VCaP (cell line): ENCODE results near the gene LPIN3.

Source experiments
- H3K27ac ChIP-seq: fragments of 450-650 bp; 2 replicates; pipeline ENCODE4 v1.5.1; 2017
- TF ChIP-seq, protein P1 (sequence below): fragments of 450-650 bp; conservative IDR thresholded peaks from 2 replicates; pipeline ENCODE4 v1.5.1; 2017; ENCODE audit warnings: mild to moderate bottlenecking, moderate library complexity

Gene LPIN3

DNA sequence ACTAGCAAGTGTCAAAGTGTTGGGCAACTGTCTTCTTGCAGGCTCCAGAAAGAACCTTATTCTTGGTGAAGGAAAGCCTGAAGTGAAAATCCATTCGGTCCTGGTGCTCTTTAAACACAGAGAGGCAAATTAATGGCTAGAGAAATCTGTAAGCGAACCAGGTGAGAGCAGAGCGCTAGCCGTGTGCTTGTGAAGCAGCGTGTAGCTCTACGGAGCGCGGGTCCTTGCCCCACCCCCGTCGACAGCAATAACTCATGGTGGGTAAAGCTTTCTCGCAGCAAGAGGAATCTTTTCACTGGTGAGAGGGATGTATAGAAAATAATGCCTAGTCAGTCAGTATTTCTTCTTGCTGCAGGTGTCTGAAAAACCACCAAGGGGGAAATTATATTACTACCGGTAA lies 63.0 kb downstream of the LPIN3 start:
- TF ChIP-seq, protein P1, sequence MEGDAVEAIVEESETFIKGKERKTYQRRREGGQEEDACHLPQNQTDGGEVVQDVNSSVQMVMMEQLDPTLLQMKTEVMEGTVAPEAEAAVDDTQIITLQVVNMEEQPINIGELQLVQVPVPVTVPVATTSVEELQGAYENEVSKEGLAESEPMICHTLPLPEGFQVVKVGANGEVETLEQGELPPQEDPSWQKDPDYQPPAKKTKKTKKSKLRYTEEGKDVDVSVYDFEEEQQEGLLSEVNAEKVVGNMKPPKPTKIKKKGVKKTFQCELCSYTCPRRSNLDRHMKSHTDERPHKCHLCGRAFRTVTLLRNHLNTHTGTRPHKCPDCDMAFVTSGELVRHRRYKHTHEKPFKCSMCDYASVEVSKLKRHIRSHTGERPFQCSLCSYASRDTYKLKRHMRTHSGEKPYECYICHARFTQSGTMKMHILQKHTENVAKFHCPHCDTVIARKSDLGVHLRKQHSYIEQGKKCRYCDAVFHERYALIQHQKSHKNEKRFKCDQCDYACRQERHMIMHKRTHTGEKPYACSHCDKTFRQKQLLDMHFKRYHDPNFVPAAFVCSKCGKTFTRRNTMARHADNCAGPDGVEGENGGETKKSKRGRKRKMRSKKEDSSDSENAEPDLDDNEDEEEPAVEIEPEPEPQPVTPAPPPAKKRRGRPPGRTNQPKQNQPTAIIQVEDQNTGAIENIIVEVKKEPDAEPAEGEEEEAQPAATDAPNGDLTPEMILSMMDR: no peak
- no peak overlapping the region for H3K27ac ChIP-seq

DNA sequence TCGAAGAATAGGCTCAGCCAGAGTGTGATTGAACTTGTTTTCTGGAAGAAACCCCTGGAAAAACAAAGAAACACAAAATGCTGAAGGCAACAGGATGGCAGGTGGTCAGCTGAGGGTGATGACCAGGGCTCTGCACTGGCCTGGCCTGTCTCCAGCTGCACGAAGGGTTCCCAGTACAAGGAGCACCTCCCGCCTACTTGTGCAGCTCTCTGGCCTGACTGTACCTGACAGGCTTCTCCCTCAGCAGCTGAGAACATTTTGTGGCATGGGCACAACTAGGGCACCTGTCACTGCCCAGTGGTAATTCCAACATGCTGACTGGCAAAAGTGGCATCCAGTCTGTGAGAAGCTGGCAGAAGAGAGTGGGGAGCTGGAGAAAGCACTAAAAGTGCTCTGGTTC lies 64.8 kb downstream of the LPIN3 start:
- TF ChIP-seq, protein P1: no peak
- H3K27ac ChIP-seq: no peak overlapping the region

DNA sequence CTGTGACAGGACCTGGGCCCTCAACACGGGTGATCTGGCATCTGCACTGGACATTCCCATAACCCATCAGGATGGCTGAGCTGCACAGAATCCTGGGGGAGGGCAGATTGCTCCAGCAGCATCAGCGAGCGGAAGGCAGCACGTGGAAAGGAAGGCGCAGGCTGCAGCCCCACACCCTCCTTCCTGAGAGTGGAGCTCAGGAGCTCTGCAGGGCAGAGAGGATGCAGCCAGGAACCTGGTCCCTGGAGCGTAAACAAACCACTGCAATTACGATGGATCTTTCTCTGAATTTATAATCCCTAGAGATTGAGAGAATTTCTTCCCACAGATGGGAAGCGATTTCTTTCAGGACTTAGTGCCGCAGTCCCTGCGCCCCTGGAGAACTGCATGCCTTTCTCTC lies 65.7 kb downstream of the LPIN3 start:
- H3K27ac ChIP-seq: no peak overlapping the region
- TF ChIP-seq, protein P1: no peak

DNA sequence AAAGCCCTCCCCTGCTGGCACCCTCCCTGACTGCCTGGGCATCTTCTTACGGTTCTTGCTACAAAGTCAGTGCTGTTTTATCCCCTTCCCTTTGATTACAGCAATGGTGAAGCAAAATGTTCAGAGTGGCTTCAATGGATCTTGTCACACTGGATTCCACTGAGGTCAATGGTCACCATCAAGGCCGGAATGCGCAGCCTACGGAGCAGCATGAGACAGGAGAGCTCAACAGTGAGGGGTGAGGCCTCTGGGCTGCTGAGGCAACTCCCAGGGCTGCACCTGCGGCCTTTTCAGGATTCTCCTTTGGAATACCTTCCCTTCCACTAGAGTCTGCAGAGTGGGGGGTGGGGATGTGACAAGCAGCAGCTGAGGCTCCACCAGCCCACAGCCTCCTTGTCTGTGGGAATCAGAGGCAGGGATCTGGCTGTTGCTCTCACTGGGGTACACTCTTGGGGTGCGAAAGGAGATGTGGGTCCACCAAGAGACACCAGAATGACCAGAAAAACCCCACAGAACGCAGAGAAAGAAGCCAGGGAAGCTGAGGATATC lies 66.3 kb downstream of the LPIN3 start:
- H3K27ac ChIP-seq: no peak overlapping the region
- TF ChIP-seq, protein P1: no peak

DNA sequence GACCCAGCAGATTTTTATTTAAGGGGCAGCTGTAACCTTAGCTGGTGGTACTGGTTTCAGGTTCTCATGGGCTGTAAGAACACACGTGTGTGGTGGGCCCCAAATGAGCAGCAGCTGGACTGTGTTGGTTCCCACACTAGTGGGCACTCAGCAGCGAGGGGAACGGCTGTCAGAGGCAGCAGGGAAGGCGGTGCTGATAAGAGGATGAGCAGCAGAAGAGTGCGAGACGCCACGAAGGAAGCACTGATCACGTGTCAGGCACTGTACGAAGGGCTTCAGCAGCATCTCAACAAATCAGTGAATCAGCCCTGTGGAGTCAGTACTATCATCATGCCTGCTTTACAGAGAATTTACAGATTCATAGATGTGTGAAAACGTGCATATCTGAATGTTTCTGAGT lies 67.0 kb downstream of the LPIN3 start:
- no peak overlapping the region for H3K27ac ChIP-seq
- TF ChIP-seq, protein P1: no peak

DNA sequence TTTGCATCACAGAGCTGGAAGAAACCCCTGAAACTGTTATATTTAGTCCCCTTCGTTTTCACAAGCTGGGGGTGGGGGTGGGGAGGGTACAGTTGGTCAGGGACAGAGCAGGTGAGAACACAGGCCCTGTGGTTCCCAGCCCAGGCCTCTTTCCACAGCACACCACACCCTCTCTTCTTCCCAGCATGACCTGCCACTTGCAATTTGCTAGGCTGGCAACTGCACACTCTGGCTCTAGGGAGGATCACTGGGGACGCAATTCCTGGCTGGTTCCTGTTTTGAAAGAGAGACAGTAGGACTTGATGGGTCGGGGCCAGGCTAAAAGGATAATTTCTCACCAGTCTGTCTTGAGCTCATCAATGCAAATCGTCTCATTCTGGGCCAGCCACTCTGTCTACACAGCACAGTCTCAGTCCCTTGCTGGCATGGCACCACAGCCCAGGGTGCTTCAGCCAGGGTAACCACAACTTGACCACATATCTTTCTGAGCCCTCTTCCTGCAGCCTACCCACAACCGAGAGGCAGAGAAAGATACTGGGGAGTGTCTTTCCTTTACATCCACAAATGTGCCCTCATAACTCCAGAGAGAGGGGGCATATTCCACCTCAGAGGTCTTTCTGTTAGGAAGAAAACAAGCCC lies 67.7 kb downstream of the LPIN3 start:
- no peak overlapping the region for H3K27ac ChIP-seq
- TF ChIP-seq, protein P1: no peak

DNA sequence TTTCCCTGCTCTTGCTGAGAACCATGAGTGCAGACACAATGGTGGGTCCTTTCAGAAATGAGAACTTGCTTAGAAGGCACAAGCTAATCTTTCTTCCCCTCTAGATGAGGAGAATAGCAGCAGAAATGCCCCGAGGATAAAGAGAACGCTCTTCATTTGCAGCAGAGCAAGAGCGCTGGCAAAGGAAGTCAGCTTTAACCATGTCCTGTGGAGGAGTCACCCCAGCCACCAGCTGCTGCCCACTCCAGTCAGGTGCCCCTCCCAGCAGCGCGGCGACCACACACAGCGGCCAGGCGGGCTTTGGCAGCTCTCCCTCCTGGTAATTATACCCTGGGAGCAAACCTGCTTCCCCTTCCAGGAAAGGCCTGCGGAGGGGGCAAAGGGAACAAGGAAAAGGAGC lies 68.4 kb downstream of the LPIN3 start:
- TF ChIP-seq, protein P1: no peak

More for the DNA sequence above, 68.4 kb downstream of the LPIN3 start:
- no peak overlapping the region for H3K27ac ChIP-seq
